Liver (tissue), 9 donors: ENCODE measurements around the gene JAK1. TPM values are rescaled to one million over a fixed set of nuclear protein-coding genes. Genes with fewer than 3 reads are reported as not detected.
A peak's percentile ranks its signal among the peaks of the same experiment; 100 is the strongest.

ENCODE experiments used
- DNase-seq: peaks from one replicate; pipeline ENCODE4 v3.0.0-alpha.2; 2017; ENCODE audit warnings: low spot score
- H3K27ac ChIP-seq, 2 donors: one replicate each; pipeline ENCODE4 v1.7.0; 2013; ENCODE audit warnings: inconsistent platforms in 2 of 2, low read length in 2 of 2, control low read depth in 1 of 2, low read depth in 1 of 2, mild to moderate bottlenecking in 1 of 2
- H3K27me3 ChIP-seq, 4 donors: one replicate each; pipeline versions ENCODE4 v1.6.1 to v1.7.0; 2013; ENCODE audit warnings: low read length in 3 of 4, inconsistent platforms in 1 of 4, mild to moderate bottlenecking in 1 of 4, moderate library complexity in 1 of 4; ENCODE audit not compliant: control insufficient read depth in 4 of 4, insufficient read depth in 4 of 4
- H3K36me3 ChIP-seq, 4 donors: one replicate each; pipeline versions ENCODE4 v1.6.1 to v1.7.0; 2013; ENCODE audit warnings: low read length in 3 of 4, mild to moderate bottlenecking in 3 of 4, low read depth in 1 of 4, moderate library complexity in 1 of 4; ENCODE audit not compliant: control insufficient read depth in 4 of 4, insufficient read depth in 3 of 4
- H3K4me1 ChIP-seq, 4 donors: one replicate each; pipeline versions ENCODE4 v1.6.1 to v1.7.0; 2013; ENCODE audit warnings: low read length in 3 of 4, mild to moderate bottlenecking in 3 of 4, moderate library complexity in 1 of 4; ENCODE audit not compliant: control insufficient read depth in 4 of 4, insufficient read depth in 4 of 4
- H3K4me3 ChIP-seq, 3 donors: one replicate each; pipeline versions ENCODE4 v1.6.1 to v1.7.0; 2013; ENCODE audit warnings: low read length in 3 of 3, control low read depth in 1 of 3, low read depth in 1 of 3, mild to moderate bottlenecking in 1 of 3
- H3K9ac ChIP-seq, 2 donors: one replicate each; pipeline ENCODE4 v1.7.0; 2013; ENCODE audit warnings: low read length in 2 of 2, mild to moderate bottlenecking in 2 of 2, moderate library complexity in 2 of 2, control low read depth in 1 of 2, low read depth in 1 of 2
- H3K9me3 ChIP-seq, 4 donors: one replicate each; pipeline versions ENCODE4 v1.6.1 to v1.7.0; 2013; ENCODE audit warnings: low read length in 3 of 4; ENCODE audit not compliant: control insufficient read depth in 4 of 4
- ATF3 ChIP-seq: IDR thresholded peaks from 2 replicates; pipeline ENCODE4 v1.6.1; 2016; ENCODE audit warnings: antibody characterized with exemption
- JUND ChIP-seq, 2 donors: IDR thresholded peaks; 2 replicates each; pipeline ENCODE4 v1.6.1; 2016; ENCODE audit warnings: antibody characterized with exemption in 2 of 2
- MAX ChIP-seq: IDR thresholded peaks from 2 replicates; pipeline ENCODE4 v1.6.1; 2016; ENCODE audit warnings: antibody characterized with exemption
- NR2F2 ChIP-seq: IDR thresholded peaks from 2 replicates; pipeline ENCODE4 v1.6.1; 2016; ENCODE audit warnings: antibody characterized with exemption
- REST ChIP-seq: IDR thresholded peaks from 2 replicates; pipeline ENCODE4 v1.6.1; 2016; ENCODE audit warnings: antibody characterized with exemption, mild to moderate bottlenecking
- TAF1 ChIP-seq: conservative IDR thresholded peaks from 2 replicates; pipeline ENCODE4 v1.6.1; 2016; ENCODE audit warnings: antibody characterized with exemption, mild to moderate bottlenecking
- WGBS: extraction: QIAGEN DNeasy Blood & Tissue Kit; methylation state at CpG from one replicate; pipeline ENCODE4 v1.1.7; 2013; 5-methylcytosine and 5-hydroxymethylcytosine counted together
- polyA plus RNA-seq, 2 donors: library from polyadenylated mRNA; stranded (reverse) in 1 of 2; unstranded in 1 of 2; fragments of 200-250 nt in 1 of 2; fragments of >200 nt in 1 of 2; fragmentation: Nextera tagmentation in 1 of 2; extraction: Ambion mirVana in 1 of 2; gene quantifications; one replicate each; pipeline versions ENCODE4 v1.2.1 to v1.2.3, GENCODE V29; 2013 to 2015
- total RNA-seq, 2 donors: library from RNA; depleted of rRNA; stranded (reverse); fragments of >200 nt; gene quantifications; one replicate each; pipeline ENCODE4 v1.2.3, GENCODE V29; 2014
- donor health status: healthy.
- donor health status: healthy.
- donor health status: healthy.
- donor health status: healthy.
- donor health status: healthy.

The JAK1 gene
- total and polyA plus RNA-seq, 4 donors: 24.1 to 68.6 (median 34.5) TPM

GRCh38 chr1:64929221-64929620 lies 37.1 kb downstream of the JAK1 start:
- no peak overlapping the region for H3K27ac ChIP-seq
- DNase-seq: no peak
- H3K4me1 ChIP-seq: peaks cover 4 to 21% (median 12%) of the 10 kb centered on the region in 4 donors
- no peaks in the 10 kb centered on the region for H3K9me3 ChIP-seq
- H3K9ac ChIP-seq: no peak overlapping the region
- TF ChIP-seq TAF1: no peak
- no peak overlapping the region for H3K4me3 ChIP-seq
- H3K36me3 ChIP-seq: no peaks in the 10 kb centered on the region
- H3K27me3 ChIP-seq: no peaks in the 10 kb centered on the region

- Histone ChIP-seq H3K27me3 (no peaks in the 10 kb centered on the region), H3K4me1 (peaks cover 0 to 13% (median 3%) of the 10 kb centered on the region in 4 donors), H3K27ac (no peak overlapping the region), H3K9ac (no peak overlapping the region), H3K4me3 (no peak overlapping the region), H3K9me3 (no peaks in the 10 kb centered on the region), H3K36me3 (no peaks in the 10 kb centered on the region)
- WGBS: 92% methylated on average over 2 of the region's 2 CpGs
- TF ChIP-seq REST (no peak), ATF3 (no peak), JUND (IDR thresholded peaks at IDR 0.05) (no peak)
- DNase-seq: no peak
These were observed 38.0 kb downstream of the JAK1 start for GRCh38 chr1:64928325-64928724.

- Histone ChIP-seq H3K27ac (no peak overlapping the region), H3K4me1 (peaks cover under 1 to 19% (median 9%) of the 10 kb centered on the region in 4 donors), H3K27me3 (no peaks in the 10 kb centered on the region), H3K4me3 (no peak overlapping the region), H3K9me3 (no peaks in the 10 kb centered on the region), H3K9ac (no peak overlapping the region), H3K36me3 (no peaks in the 10 kb centered on the region)
- WGBS: 66% methylated on average over 2 of the region's 2 CpGs
- TF ChIP-seq NR2F2 (peak; percentile 21), REST (no peak), MAX (no peak)
- DNase-seq: no peak
These were observed 40.8 kb downstream of the JAK1 start for GRCh38 chr1:64925594-64925993.
